A673 (cell line): ENCODE results near the gene ESRRA. TPM values are rescaled to one million over a fixed set of nuclear protein-coding genes. Genes with fewer than 3 reads are reported as not detected.

Source experiments
- BruUV-seq: library from RNA; stranded (reverse); fragments of 400-500 nt; replicated peaks from 2 replicates; lab custom pipeline; 2021; lab: Mats Ljungman, UMichigan
- CTCF ChIA-PET: fragments of 300-600 bp; sonication (Branson Sonifier 250); formaldehyde crosslinking; loops from one replicate; lab custom pipeline; 2022; ENCODE audit warnings: antibody characterized with exemption; lab: Charles Lee
- POLR2A ChIA-PET: fragments of 300-600 bp; sonication (Branson Sonifier 250); formaldehyde crosslinking; loops from one replicate; lab custom pipeline; 2022; ENCODE audit warnings: antibody characterized with exemption; ENCODE audit not compliant: low non-redundant PET; lab: Charles Lee
- DNase-seq: peaks from one replicate; pipeline ENCODE4 v3.0.0-alpha.2; 2015; ENCODE audit warnings: low spot score
- H3K27ac ChIP-seq: fragments of 200-600 bp; sonication (generic); 2 replicates; pipeline ENCODE4 v1.5.1; 2016; ENCODE audit warnings: mixed run types, low read depth, mild to moderate bottlenecking, mixed read lengths, antibody characterized with exemption, low read length; ENCODE audit not compliant: poor library complexity, severe bottlenecking
- H3K27me3 ChIP-seq: fragments of 200-600 bp; sonication (generic); replicated peaks from 2 replicates; pipeline ENCODE4 v1.6.1; 2017; ENCODE audit warnings: mixed run types, low read depth, mild to moderate bottlenecking, mixed read lengths, antibody characterized with exemption, low read length; ENCODE audit not compliant: insufficient read depth, poor library complexity
- H3K36me3 ChIP-seq: fragments of 200-600 bp; sonication (generic); 2 replicates; pipeline ENCODE4 v1.6.1; 2016; ENCODE audit warnings: mixed run types, mild to moderate bottlenecking, mixed read lengths, antibody characterized with exemption, low read length; ENCODE audit not compliant: insufficient read depth, poor library complexity, severe bottlenecking
- H3K4me1 ChIP-seq: fragments of 200-600 bp; sonication (generic); 2 replicates; pipeline ENCODE4 v1.6.1; 2017; ENCODE audit warnings: mixed run types, mild to moderate bottlenecking, mixed read lengths, antibody characterized with exemption, low read length; ENCODE audit not compliant: insufficient read depth, poor library complexity, severe bottlenecking
- H3K4me3 ChIP-seq: fragments of 200-600 bp; sonication (generic); 2 replicates; pipeline ENCODE4 v1.5.1; 2016; ENCODE audit warnings: low read depth, mixed run types, mild to moderate bottlenecking, mixed read lengths, low read length; ENCODE audit not compliant: poor library complexity, severe bottlenecking
- H3K9me3 ChIP-seq: fragments of 200-600 bp; sonication (generic); 2 replicates; pipeline ENCODE4 v1.6.1; 2016; ENCODE audit warnings: mixed run types, low read depth, mild to moderate bottlenecking, mixed read lengths, antibody characterized with exemption, low read length; ENCODE audit not compliant: poor library complexity, severe bottlenecking
- EZH2 ChIP-seq: fragments of 200-600 bp; sonication (generic); IDR thresholded peaks from 2 replicates; pipeline ENCODE4 v1.6.1; 2017; ENCODE audit warnings: borderline replicate concordance, low read depth, mild to moderate bottlenecking, mixed read lengths, antibody characterized with exemption, low read length; ENCODE audit not compliant: poor library complexity, severe bottlenecking
- intact Hi-C: fragments of 100-400 bp; cut with micrococcal nuclease; formaldehyde crosslinking; loops from one replicate; pipeline ENCODE4 v1.10.0; 2022; ENCODE audit not compliant: unreplicated experiment
- total RNA-seq: library from RNA; stranded (reverse); gene quantifications from 2 replicates; pipeline ENCODE4 v1.2.3, GENCODE V29; 2021
- TF ChIP-seq, protein P1 (sequence below): fragments of 300-800, 200-600 bp; sonication (generic); conservative IDR thresholded peaks from 2 replicates; pipeline ENCODE4 v1.5.1; 2017; ENCODE audit warnings: low read depth, mild to moderate bottlenecking, antibody characterized with exemption, low read length, moderate library complexity, mixed read lengths

The ESRRA gene
- total RNA-seq, 1 experiment from 2014 or later: 63.8 TPM

DNA sequence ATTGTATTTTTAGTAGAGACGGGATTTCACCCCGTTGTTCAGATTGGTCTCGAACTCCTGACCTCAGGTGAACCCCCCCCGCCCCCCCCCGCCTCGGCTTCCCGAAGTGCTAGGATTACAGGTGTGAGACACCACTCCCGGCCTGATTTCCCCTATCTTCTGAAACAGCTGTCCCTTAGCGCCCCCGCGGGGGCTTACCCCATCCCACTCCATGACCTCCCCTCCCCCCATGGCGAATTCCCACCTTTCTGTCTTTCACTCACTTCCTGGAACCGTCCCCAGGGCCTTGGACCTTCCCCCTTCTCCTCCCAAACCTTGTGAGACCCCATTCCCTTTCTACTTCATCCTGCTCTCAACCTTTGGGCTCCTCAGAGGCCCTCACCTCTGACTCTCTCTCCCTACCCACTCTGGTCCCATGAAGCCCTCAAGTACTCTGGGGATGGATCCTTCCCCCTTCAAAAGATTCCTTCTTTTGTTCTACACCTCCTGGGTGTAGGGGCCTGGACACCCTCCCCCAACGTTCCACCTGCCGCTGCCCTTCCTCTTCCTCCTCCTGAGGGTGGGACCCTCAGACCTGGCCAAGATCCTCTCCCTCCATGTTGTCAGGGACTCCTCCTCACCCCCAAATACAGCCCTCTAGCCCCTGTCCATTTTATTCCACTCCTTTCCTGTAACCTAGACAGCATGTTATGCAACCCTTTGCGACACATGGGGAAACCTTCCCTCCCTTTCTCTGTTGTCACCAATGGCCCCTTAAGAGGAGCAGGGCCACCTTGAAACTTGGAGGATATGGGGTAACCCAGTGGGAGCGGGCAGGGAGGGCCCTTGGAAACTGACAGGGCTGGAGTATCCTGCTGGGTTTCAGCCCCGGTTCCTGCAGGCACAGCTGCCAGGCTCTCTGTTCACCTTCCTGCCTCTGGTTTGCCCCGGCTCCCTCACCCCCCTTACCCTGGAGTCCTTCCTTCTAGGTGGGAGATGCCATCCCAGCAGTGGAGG, 13.7 kb downstream of the ESRRA start:
- peak overlapping the region; percentile 94 for H3K27ac ChIP-seq
- POLR2A ChIA-PET: no interaction called here
- H3K4me3 ChIP-seq: peak overlapping the region; percentile 85
- no peak for DNase-seq
- no peaks in the 10 kb centered on the region for H3K27me3 ChIP-seq
- no peaks in the 10 kb centered on the region for H3K9me3 ChIP-seq
- intact Hi-C loops: no loop called here
- TSS peak; percentile 44 for BruUV-seq
- peaks cover 24% of the 10 kb centered on the region for H3K36me3 ChIP-seq
- CTCF ChIA-PET: interaction anchor here (0.6 to 2.5 kb wide), 3 partner anchors 23 to 1488 kb away, joined by 3 to 29 read pairs (median 10); no protein-coding TSS in a partner anchor
- H3K4me1 ChIP-seq: peaks cover 15% of the 10 kb centered on the region
- TF ChIP-seq, protein P1, sequence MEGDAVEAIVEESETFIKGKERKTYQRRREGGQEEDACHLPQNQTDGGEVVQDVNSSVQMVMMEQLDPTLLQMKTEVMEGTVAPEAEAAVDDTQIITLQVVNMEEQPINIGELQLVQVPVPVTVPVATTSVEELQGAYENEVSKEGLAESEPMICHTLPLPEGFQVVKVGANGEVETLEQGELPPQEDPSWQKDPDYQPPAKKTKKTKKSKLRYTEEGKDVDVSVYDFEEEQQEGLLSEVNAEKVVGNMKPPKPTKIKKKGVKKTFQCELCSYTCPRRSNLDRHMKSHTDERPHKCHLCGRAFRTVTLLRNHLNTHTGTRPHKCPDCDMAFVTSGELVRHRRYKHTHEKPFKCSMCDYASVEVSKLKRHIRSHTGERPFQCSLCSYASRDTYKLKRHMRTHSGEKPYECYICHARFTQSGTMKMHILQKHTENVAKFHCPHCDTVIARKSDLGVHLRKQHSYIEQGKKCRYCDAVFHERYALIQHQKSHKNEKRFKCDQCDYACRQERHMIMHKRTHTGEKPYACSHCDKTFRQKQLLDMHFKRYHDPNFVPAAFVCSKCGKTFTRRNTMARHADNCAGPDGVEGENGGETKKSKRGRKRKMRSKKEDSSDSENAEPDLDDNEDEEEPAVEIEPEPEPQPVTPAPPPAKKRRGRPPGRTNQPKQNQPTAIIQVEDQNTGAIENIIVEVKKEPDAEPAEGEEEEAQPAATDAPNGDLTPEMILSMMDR: no peak
- no peak for TF ChIP-seq EZH2

DNA sequence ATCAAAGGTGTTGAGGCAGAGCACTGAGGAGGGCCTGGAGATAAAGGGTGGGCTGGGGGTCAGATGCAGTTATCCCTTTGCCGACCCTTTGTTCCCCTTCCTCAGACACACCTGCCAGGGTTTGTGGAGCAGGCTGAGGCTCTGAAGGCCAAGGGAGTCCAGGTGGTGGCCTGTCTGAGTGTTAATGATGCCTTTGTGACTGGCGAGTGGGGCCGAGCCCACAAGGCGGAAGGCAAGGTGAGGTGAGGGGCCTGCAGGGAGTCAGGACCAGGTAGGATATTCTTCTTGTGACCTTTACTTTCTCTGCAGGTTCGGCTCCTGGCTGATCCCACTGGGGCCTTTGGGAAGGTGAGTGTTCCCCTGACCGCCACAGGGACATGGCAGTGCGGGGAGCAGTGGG, 15.2 kb downstream of the ESRRA start:
- H3K4me1 ChIP-seq: peaks cover 15% of the 10 kb centered on the region
- no peak overlapping the region for H3K27ac ChIP-seq
- peaks cover 14% of the 10 kb centered on the region for H3K36me3 ChIP-seq
- no peak for TF ChIP-seq EZH2
- TF ChIP-seq, protein P1: no peak
- CTCF ChIA-PET: no interaction called here
- POLR2A ChIA-PET: no interaction called here
- no peaks in the 10 kb centered on the region for H3K9me3 ChIP-seq
- no peak for DNase-seq
- BruUV-seq: no TSS peak
- no peaks in the 10 kb centered on the region for H3K27me3 ChIP-seq
- H3K4me3 ChIP-seq: no peak overlapping the region
- intact Hi-C loops: no loop called here

DNA sequence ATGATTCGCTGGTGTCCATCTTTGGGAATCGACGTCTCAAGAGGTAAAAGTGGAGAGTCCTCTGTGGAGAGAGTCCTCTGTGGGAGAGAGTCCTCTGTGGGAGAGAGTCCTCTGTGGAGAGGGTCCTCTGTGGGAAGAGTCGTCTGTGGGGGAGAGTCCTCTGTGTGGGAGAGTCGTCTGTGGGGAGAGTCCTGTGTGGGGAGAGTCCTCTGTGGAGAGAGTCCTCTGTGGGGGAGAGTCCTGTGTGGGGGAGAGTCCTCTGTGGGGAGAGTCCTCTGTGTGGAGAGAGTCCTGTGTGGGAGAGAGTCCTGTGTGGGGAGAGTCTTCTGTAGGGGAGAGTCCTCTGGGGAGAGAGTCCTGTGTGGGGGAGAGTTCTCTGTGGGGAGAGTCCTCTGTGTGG, 15.7 kb downstream of the ESRRA start:
- ChIA-PET CTCF (no interaction called here), POLR2A (no interaction called here)
- H3K4me3 ChIP-seq: no peak overlapping the region
- intact Hi-C loops: no loop called here
- H3K4me1 ChIP-seq: peaks cover 15% of the 10 kb centered on the region
- H3K27me3 ChIP-seq: no peaks in the 10 kb centered on the region
- peaks cover 11% of the 10 kb centered on the region for H3K36me3 ChIP-seq
- BruUV-seq: no TSS peak
- no peaks in the 10 kb centered on the region for H3K9me3 ChIP-seq
- no peak for DNase-seq
- H3K27ac ChIP-seq: no peak overlapping the region
- TF ChIP-seq EZH2: no peak
- TF ChIP-seq, protein P1: no peak
